Measurements from ENCODE around the gene COPG2.

DNA sequence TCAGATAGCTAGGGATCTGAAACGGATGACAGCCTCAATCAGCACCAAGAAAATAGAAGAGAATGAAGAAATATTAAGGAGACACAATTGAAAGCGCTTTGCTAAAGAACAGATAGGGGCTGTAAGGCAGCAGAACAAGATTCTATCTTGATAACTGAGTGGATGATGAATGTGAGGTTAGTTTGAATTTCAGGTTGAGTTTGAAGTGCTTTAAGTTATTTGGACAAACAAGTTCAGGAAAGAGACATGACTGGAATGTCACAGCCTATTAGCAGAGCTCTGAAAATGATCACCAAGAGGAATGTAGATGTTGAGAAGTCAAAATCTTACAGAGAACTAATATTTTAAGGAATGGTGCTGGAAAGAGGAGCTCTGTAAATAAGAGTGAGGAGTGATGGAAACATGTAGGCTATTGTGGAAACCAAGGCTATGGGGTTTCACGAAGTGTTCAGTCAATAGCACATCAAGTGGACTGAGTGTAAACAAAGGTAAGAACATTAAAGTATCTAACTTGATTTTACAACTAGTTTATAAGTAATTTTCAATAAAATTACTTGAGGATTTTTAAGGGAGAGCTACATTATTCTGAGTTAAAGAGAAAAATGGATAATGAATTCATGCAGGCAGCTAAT, 115.0 kb downstream of the COPG2 start:
- TF ChIP-seq, protein P1, sequence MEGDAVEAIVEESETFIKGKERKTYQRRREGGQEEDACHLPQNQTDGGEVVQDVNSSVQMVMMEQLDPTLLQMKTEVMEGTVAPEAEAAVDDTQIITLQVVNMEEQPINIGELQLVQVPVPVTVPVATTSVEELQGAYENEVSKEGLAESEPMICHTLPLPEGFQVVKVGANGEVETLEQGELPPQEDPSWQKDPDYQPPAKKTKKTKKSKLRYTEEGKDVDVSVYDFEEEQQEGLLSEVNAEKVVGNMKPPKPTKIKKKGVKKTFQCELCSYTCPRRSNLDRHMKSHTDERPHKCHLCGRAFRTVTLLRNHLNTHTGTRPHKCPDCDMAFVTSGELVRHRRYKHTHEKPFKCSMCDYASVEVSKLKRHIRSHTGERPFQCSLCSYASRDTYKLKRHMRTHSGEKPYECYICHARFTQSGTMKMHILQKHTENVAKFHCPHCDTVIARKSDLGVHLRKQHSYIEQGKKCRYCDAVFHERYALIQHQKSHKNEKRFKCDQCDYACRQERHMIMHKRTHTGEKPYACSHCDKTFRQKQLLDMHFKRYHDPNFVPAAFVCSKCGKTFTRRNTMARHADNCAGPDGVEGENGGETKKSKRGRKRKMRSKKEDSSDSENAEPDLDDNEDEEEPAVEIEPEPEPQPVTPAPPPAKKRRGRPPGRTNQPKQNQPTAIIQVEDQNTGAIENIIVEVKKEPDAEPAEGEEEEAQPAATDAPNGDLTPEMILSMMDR (IDR thresholded peaks at IDR 0.05; ENCODE audit: poor library complexity, severe bottlenecking): no peak
- TF ChIP-seq TAF1 (IDR thresholded peaks at IDR 0.05; ENCODE audit: low read depth) (no peak), POLR2AphosphoS5 (IDR thresholded peaks at IDR 0.05) (no peak)
- TF ChIP-seq, protein P2, sequence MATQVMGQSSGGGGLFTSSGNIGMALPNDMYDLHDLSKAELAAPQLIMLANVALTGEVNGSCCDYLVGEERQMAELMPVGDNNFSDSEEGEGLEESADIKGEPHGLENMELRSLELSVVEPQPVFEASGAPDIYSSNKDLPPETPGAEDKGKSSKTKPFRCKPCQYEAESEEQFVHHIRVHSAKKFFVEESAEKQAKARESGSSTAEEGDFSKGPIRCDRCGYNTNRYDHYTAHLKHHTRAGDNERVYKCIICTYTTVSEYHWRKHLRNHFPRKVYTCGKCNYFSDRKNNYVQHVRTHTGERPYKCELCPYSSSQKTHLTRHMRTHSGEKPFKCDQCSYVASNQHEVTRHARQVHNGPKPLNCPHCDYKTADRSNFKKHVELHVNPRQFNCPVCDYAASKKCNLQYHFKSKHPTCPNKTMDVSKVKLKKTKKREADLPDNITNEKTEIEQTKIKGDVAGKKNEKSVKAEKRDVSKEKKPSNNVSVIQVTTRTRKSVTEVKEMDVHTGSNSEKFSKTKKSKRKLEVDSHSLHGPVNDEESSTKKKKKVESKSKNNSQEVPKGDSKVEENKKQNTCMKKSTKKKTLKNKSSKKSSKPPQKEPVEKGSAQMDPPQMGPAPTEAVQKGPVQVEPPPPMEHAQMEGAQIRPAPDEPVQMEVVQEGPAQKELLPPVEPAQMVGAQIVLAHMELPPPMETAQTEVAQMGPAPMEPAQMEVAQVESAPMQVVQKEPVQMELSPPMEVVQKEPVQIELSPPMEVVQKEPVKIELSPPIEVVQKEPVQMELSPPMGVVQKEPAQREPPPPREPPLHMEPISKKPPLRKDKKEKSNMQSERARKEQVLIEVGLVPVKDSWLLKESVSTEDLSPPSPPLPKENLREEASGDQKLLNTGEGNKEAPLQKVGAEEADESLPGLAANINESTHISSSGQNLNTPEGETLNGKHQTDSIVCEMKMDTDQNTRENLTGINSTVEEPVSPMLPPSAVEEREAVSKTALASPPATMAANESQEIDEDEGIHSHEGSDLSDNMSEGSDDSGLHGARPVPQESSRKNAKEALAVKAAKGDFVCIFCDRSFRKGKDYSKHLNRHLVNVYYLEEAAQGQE (IDR thresholded peaks at IDR 0.05; ENCODE audit: borderline replicate concordance): no peak
